SHP77 treated with DMSO at 0.1 percent for 48 hours (cell line): ENCODE measurements around the gene TSC1.

Experiments used
- DNase-seq: peaks from one replicate; lab custom pipeline; 2025; lab: John Stamatoyannopoulos, UW

The TSC1 gene

GRCh38 chr9:132887181-132888120 lies 57.0 kb downstream of the TSC1 start:
- DNase-seq: no peak

DNA sequence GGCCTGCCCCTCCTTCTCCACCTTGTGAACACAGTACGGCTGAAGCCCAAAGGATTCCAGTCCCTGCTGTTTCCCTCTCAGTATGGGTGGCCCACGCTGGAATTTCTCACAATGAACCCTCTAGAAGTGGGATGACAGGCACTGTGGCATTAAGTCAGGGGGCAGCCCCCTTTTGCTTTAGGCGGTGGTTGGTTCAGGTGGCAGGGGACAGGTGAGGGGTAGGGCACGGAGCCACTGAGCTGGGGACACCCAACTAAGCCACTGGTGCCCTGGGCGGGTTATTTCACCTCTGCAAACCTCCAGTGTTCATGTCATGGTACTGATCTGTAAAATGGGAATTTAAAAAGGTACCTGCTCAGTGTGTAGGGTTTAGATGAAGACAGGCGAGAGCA lies 58.1 kb downstream of the TSC1 start:
- DNase-seq: no peak

DNA sequence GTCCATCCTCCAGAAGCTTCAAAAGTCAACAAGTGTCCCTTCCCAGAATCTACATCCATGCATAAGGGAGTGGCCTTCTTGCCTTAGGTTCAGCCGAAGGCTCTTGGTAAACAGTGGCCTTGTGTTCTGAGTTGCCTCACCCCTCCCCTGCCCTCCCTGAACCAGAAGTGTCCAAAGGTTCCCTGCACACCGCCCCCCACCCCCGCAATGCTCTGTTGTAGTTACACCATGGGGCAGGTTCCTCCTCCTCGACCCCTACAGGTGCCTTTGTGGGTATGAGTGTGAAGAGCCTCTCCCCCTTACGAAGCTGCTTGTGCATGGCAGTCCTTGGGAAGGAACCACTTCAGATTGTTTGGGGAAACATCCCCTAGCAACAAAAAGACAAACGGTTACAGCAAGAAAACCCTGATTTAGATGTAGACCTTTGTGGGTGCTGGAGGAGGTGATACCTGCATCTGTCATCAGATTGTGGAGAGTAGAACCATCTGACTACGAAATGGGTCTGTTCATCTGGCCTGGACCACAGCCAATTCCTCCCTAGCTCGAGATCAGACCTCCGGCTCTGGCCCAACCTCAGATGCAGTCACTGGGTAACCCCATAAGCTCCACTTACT lies 58.6 kb downstream of the TSC1 start:
- DNase-seq: no peak

DNA sequence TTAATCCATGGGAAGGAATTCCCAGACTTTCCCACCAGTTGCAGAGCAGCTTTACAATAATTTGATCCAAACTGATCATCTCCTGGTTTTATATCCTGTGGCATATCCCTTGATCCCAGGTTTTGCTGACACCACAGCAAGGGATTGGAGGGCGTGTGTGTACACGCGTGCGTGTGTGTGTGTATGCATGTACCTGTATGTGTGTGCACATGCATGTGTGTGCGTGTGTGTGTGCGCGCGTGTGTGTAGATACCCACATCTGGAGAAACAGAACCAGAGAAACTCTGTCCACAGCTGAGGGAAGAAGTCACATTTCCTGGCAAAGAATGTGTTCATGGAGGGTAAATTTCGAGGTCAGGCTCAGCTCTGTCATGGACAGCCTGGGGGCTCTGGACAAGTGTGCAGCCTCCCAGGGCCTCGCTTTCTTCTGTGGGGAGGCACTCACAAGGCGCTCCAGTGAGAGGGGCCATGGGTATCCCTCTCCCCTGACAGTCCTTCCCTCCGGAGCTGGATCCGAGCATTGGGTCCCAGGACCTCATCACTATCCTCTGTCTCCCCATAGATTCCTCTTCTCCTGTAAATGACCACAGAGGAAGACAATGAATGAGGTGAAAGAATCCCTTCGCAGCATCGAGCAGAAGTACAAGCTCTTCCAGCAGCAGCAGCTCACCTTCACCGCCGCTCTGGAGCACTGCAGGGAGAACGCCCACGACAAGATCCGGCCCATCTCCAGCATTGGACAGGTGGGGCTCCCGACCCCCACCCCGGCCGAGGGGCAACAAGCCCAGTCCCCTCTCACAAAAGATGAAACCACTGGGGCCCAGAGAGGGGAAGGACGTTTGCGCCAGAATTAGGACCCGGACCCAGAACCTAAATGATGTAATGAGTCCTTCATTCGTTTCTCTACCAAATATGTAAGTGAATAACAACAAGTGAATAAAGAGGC lies 60.8 kb downstream of the TSC1 start:
- no peak for DNase-seq

DNA sequence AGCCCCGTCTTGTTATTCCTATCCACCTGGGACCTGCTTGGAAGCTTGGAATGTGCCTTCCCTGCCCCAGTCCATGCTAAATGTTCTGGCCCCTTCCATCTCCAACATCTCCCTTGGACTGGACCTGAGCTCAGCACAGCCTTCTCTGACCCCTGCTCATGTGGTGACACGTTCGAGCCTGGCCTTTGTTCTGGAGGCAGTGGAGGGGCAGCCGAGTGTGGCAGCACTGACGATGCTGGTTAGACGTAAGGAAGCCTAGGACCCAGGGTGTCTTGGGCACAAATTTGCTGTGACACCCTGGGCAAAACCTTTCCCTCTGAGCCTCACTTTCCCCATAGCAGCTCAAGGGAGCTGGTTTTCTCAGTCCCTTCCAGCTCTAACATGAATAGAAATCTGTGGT lies 61.8 kb downstream of the TSC1 start:
- no peak for DNase-seq

GRCh38 chr9:132881826-132882225 lies 62.6 kb downstream of the TSC1 start:
- no peak for DNase-seq

GRCh38 chr9:132880324-132880661 lies 64.1 kb downstream of the TSC1 start:
- no peak for DNase-seq

DNA sequence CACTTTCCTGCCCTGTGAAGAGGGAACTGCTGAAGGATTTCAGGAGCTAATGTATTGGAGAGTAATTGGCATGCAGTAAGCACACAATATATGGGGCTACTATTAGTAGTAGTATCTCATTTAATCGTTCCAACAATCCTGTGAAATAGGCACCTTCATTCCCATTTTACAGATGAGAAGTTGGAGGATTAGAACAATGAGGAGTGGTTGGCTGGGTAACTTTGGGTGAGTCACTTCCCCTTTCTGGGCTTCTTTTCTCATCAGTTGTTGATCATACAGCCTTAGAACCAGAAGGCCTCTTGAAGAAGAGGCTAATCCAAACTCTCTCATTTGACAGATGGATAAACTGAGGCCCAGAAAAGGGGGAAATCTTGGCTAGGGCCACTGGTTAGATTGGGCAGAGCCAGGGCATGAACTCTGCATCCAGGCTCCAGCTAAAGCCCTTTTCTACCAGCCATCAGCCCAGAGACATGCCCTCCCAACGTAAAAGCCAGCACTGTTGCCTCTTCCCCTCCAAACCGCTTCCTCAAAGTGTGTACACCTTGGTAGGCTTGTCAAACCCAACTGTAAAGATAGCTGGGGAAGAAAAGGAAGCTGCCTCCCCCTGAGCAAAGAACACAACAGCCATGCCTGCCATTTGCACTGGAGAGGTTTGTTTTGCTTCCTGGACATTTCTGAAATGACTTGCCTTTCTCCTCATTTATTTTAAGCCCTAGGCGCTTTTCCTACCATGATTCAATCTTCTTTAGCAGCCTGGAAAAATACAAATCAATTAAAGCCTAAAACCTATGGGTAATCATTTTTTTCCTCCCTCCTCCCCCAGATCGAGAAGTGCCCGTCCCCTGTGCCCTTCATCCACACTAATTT lies 64.7 kb downstream of the TSC1 start:
- no peak for DNase-seq

- DNase-seq: no peak
Observed at GRCh38 chr9:132878695-132879456, 65.5 kb downstream of the TSC1 start, which contains the start of gene SPACA9. Gene SPACA9 (plus strand): TSS chr9:132878898. CDS start chr9:132883948, 5,050 bp downstream.

- DNase-seq: peak; percentile 32
Observed at GRCh38 chr9:132877824-132878694, 66.4 kb downstream of the TSC1 start, which contains the start of gene AK8. Gene AK8 (minus strand): TSS chr9:132878284. CDS start chr9:132878255, 29 bp downstream.

- no peak for DNase-seq
Observed at GRCh38 chr9:132877458-132877823, 67.0 kb downstream of the TSC1 start.

DNA sequence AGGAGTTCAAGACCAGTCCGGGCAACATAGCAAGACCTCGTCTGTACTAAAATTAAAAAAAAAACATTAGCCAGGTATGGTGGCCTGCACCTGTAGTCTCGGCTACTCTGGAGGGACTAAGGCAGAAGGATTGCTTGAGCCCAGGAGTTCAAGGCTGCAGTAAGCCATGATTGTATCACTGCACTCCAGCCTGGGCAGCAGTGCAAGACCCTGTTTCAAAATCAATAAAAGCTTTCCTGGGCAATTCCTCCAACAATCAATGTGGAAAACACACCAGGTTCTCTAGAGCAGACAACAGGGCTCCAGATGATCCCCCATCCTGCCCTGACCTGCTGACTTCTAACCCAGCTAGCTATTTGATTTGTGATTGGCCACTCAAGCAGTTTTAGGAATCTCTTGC lies 67.6 kb downstream of the TSC1 start:
- no peak for DNase-seq

DNA sequence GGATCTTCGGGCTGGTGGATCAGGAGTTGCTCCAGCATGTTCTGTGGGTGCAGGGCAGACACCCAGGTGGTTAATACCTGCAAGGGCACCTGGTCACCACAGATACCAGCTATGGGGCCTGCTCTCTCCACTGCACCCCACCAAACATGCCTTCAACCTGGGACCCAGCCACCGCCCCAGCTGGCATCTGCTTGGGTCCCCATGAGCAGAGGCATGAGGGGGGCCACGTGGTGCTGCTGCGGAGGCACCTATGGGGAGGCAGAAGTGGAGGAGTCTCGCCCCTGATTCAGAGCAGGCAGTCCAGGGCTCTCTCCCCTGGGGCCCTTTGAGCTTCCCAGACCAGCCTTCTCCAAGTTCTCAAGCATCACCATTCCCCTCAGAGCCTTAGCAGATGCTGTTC lies 69.3 kb downstream of the TSC1 start:
- no peak for DNase-seq

- no peak for DNase-seq
Observed at GRCh38 chr9:132873403-132873802, 71.0 kb downstream of the TSC1 start.

DNA sequence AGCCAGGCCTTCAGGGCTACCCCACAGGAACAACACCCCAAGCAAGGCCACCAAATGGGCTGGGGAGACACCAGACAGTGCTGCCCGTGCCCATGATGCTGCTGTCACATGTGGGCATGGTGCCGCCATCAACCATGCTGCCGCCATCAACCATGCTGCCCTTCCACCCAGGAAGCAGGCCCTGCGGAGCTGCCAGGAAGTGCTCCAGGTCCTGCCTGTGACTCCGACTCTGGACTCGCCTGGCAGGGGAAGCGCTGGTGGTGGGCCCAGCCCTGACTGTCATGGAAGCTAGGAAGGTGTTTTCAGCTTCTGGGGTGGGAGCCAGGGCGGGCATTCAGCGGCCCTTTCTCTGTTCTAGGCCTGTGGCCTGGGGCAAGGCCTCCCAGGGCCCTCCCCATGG lies 75.2 kb downstream of the TSC1 start:
- DNase-seq: no peak

DNA sequence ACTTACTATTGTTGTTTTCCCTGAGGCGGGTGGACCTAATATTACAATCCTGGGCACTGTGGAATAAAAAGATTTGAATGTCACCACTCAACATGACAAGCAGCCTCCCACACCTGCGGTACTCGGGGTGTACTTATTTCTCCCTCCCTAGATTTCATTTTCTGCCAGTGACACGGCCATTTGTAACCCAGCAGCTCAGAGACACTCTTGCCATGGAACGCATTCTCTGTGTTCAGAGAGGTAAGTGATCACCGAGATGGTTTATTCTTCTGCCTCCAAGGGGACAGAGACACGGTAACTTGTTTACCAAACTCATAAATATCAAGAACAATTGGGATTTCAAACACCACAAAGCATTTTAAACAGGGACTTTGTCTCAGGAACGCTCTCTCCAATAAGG lies 77.5 kb downstream of the TSC1 start:
- DNase-seq: no peak

GRCh38 chr9:132864691-132865090 lies 79.7 kb downstream of the TSC1 start:
- DNase-seq: no peak

DNA sequence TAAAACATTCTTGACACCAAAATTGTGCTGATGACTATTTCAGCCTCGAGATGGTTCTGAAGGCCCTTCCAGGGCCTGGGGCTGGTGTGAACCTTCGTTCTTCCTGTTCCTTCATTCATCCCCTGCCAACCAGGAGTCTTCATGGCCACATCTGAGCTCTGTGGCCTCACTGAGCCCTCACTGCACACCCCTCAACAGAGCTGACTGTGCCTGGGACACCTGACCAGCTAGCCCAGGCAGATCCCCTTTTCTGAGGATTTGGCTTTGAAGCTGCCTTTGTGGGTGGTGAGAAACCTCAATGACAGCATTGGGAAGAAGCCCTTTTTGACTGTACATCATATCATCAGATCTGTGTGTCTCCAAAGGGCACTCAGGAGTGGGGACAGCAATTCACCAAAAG lies 80.1 kb downstream of the TSC1 start:
- DNase-seq: no peak

DNA sequence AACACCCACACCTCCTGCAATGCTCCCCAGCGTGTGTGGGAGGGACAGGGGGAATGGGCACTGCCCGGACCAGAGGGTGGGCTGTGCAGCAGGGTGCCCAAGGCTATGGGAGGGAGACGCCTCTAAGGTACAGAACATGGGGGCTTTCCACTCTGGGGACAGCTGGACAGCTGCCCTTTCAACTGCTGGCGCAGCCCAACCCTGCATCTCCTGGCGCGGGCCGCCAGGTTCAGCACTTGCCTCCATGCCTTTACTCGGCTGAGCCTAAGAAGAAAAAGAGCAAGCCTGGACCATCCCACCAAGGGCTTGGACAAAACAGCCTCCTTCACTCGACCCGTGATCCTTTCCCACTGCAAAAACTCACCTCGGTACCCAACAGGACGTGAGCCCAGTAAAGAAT lies 81.3 kb downstream of the TSC1 start:
- DNase-seq: no peak

GRCh38 chr9:132862533-132862932 lies 81.9 kb downstream of the TSC1 start:
- no peak for DNase-seq
